IMR-90 (cell line): ENCODE measurements around the gene ZNF217. TPM values are rescaled to one million over a fixed set of nuclear protein-coding genes. Genes with fewer than 3 reads are reported as not detected.
"Not testable (repeated sequence)": the region's sequence is repeated elsewhere in the genome, so short reads cannot be mapped to it uniquely, and the experiment has no call there.

Experiments used
- ATAC-seq: fragments of 200-7000 bp; cut with Tn5 transposase; 2 replicates; pipeline ENCODE4 v1.9.1; 2020; ENCODE audit warnings: low read depth, mild to moderate bottlenecking, moderate library complexity
- BruUV-seq: library from RNA; stranded (reverse); fragments of 400-500 nt; replicated peaks from 2 replicates; lab custom pipeline; 2021; lab: Mats Ljungman, UMichigan
- CTCF ChIA-PET: fragments of 300-600 bp; formaldehyde crosslinking; extraction: SDS; loops from one replicate; lab custom pipeline; 2021; ENCODE audit warnings: antibody characterized with exemption; lab: Yijun Ruan, JAX
- POLR2A ChIA-PET: fragments of 300-600 bp; sonication (Branson Sonifier 250); formaldehyde crosslinking; loops from one replicate; lab custom pipeline; 2022; ENCODE audit warnings: antibody characterized with exemption; ENCODE audit not compliant: unreplicated experiment; lab: Charles Lee
- DNase-seq: peaks from one replicate; pipeline ENCODE4 v3.0.0; 2013
- H2AFZ ChIP-seq: replicated peaks from 2 replicates; pipeline ENCODE3; 2013; ENCODE audit warnings: low read length, mild to moderate bottlenecking; ENCODE audit not compliant: poor library complexity
- H2AK5ac ChIP-seq: 2 replicates; pipeline ENCODE4 v1.6.1; 2013; ENCODE audit warnings: low read depth, low read length, inconsistent platforms
- H2AK9ac ChIP-seq: replicated peaks from 2 replicates; pipeline ENCODE3; 2013; ENCODE audit warnings: mild to moderate bottlenecking, low read depth, low read length, moderate library complexity; ENCODE audit not compliant: poor library complexity
- H2BK120ac ChIP-seq: 2 replicates; pipeline ENCODE4 v1.6.1; 2013; ENCODE audit warnings: low read depth, low read length, inconsistent platforms
- H2BK15ac ChIP-seq: 3 replicates; pipeline ENCODE4 v1.6.1; 2013; ENCODE audit warnings: low read depth, low read length, inconsistent platforms
- H2BK20ac ChIP-seq: 2 replicates; pipeline ENCODE4 v1.6.1; 2013; ENCODE audit warnings: low read depth, mild to moderate bottlenecking, inconsistent platforms, low read length, moderate library complexity
- H2BK5ac ChIP-seq: 2 replicates; pipeline ENCODE4 v1.6.1; 2013; ENCODE audit warnings: mild to moderate bottlenecking, low read depth, low read length, inconsistent platforms; ENCODE audit not compliant: poor library complexity, severe bottlenecking
- H3K14ac ChIP-seq: replicated peaks from 2 replicates; pipeline ENCODE4 v1.6.1; 2013; ENCODE audit warnings: low read depth, low read length, inconsistent platforms
- H3K18ac ChIP-seq: 2 replicates; pipeline ENCODE4 v1.6.1; 2013; ENCODE audit warnings: low read depth, low read length, control low read depth
- H3K23ac ChIP-seq: 2 replicates; pipeline ENCODE4 v1.6.1; 2013; ENCODE audit warnings: low read depth, low read length, inconsistent platforms
- H3K27ac ChIP-seq: 2 replicates; pipeline ENCODE4 v1.5.1; 2013; ENCODE audit warnings: mild to moderate bottlenecking, control low read depth, low read length; ENCODE audit not compliant: insufficient read depth
- H3K27me3 ChIP-seq: 2 replicates; pipeline ENCODE4 v1.6.1; 2013; ENCODE audit warnings: low read length; ENCODE audit not compliant: control insufficient read depth, insufficient read depth
- H3K36me3 ChIP-seq: 2 replicates; pipeline ENCODE4 v1.6.1; 2013; ENCODE audit warnings: low read length, mixed read lengths; ENCODE audit not compliant: control insufficient read depth, insufficient read depth
- H3K4ac ChIP-seq: 2 replicates; pipeline ENCODE4 v1.6.1; 2013; ENCODE audit warnings: low read depth, low read length, inconsistent platforms
- H3K4me1 ChIP-seq: 2 replicates; pipeline ENCODE4 v1.6.1; 2013; ENCODE audit warnings: low read length, mixed read lengths; ENCODE audit not compliant: control insufficient read depth, insufficient read depth
- H3K4me2 ChIP-seq: 2 replicates; pipeline ENCODE4 v1.6.1; 2013; ENCODE audit warnings: low read depth, mild to moderate bottlenecking, control low read depth, low read length, moderate library complexity
- H3K4me3 ChIP-seq: 2 replicates; pipeline ENCODE4 v1.5.1; 2013; ENCODE audit warnings: low read depth, mild to moderate bottlenecking, control low read depth, low read length, moderate library complexity; ENCODE audit not compliant: insufficient read depth
- H3K56ac ChIP-seq: 2 replicates; pipeline ENCODE4 v1.6.1; 2013; ENCODE audit warnings: low read length, inconsistent platforms; ENCODE audit not compliant: insufficient read depth; ENCODE audit errors: extremely low read depth
- H3K79me1 ChIP-seq, 2 experiments: 2 replicates each; pipeline ENCODE4 v1.6.1; 2013; ENCODE audit warnings: low read length in 2 of 2, inconsistent platforms in 1 of 2, low read depth in 1 of 2
- H3K9ac ChIP-seq: 2 replicates; pipeline ENCODE4 v1.6.1; 2013; ENCODE audit warnings: low read depth, low read length, control low read depth
- H3K9me1 ChIP-seq: 2 replicates; pipeline ENCODE4 v1.6.1; 2013; ENCODE audit warnings: low read length, inconsistent platforms; ENCODE audit not compliant: insufficient read depth
- H3K9me3 ChIP-seq: 2 replicates; pipeline ENCODE4 v1.6.1; 2013; ENCODE audit warnings: low read length; ENCODE audit not compliant: control insufficient read depth, insufficient read depth
- H4K20me1 ChIP-seq: 2 replicates; pipeline ENCODE4 v1.6.1; 2013; ENCODE audit warnings: low read length, inconsistent platforms; ENCODE audit not compliant: insufficient read depth
- H4K5ac ChIP-seq: 2 replicates; pipeline ENCODE4 v1.6.1; 2013; ENCODE audit warnings: mild to moderate bottlenecking, low read depth, low read length, control low read depth
- H4K8ac ChIP-seq, 2 experiments: 2 replicates each; pipeline ENCODE4 v1.6.1; 2013; ENCODE audit warnings: low read depth in 2 of 2, low read length in 2 of 2, control low read depth in 1 of 2, inconsistent platforms in 1 of 2
- H4K91ac ChIP-seq: 2 replicates; pipeline ENCODE4 v1.6.1; 2013; ENCODE audit warnings: low read depth, low read length, inconsistent platforms; ENCODE audit not compliant: insufficient read depth
- FOS ChIP-seq: fragments of 150-350 bp; IDR thresholded peaks from 2 replicates; pipeline ENCODE4 v1.6.1; 2016; ENCODE audit warnings: low read depth, low read length
- WGBS, 2 experiments: methylation state at CpG; one replicate each; pipeline versions ENCODE4 v1.1.5 to v1.1.7; 2013; ENCODE audit warnings: missing lambda C conversion rate in 2 of 2; ENCODE audit not compliant: insufficient read length in 1 of 2; ENCODE audit errors: extremely low coverage in 2 of 2; 5-methylcytosine and 5-hydroxymethylcytosine counted together
- dilution Hi-C: fragments of 300-500 bp; cut with HindIII; formaldehyde crosslinking; loops from one replicate; pipeline ENCODE4 v1.14.3; 2018; ENCODE audit warnings: low sequenced_read_pairs; ENCODE audit not compliant: unreplicated experiment
- in situ Hi-C: fragments of 300-500 bp; cut with MboI; formaldehyde crosslinking; loops from 3 replicates; pipeline ENCODE4 v1.14.3; 2019; ENCODE audit warnings: low sequenced_read_pairs, inconsistent platforms, mixed read lengths
- intact Hi-C: fragments of 100-400 bp; cut with micrococcal nuclease; formaldehyde crosslinking; loops from 2 replicates; pipeline ENCODE4 v1.10.0; 2022
- polyA plus RNA-seq, 3 experiments: library from polyadenylated mRNA; depleted of rRNA; stranded (reverse); fragments of >200 nt; gene quantifications; 2 replicates each; pipeline ENCODE4 v1.2.3, GENCODE V29; 2012; ENCODE audit warnings: low replicate concordance in 1 of 3
- total RNA-seq: library from RNA; depleted of rRNA; stranded (reverse); fragments of >200 nt; gene quantifications from 2 replicates; pipeline ENCODE4 v1.2.3, GENCODE V29; 2012

ZNF217 gene
- total and polyA plus RNA-seq, 2 of the 4 experiments (the other 2 are of a cell fraction), result 9.1 to 27.8 TPM

DNA sequence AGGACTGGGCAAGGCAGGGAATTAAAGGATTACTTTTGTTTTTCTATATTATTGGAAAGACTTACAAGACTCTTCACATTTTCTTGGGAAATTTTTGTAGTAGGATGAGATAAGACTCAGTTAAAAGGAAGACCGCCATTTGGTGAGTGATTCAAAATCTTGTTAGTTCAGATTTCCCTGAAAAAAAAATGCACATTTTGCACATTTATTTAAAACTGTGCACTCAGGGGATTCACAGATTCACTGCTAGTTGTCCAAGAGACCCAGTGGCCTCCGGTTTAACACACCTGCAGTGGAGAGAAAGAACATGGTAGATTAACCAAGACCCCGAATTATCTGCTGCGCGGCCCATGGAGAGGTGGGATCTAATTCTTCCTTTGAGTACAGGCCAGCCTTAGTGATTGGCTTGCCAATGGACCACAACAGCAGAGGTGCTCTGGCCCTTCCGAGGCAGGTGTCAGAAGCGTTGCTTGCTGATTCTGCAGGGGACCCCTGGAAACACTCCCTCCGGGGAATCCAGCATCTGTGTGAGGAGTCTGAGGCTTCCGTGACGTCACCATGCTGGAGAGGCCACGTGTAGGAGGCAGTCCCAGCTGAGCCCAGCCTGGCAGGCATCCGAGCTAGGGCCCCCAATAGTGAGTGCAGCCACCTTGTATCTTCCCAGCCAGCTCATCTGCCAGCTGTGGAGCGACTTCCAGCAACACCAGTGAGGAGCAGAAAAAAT lies 68.9 kb downstream of the ZNF217 start:
- in situ Hi-C loops, result no loop called here

DNA sequence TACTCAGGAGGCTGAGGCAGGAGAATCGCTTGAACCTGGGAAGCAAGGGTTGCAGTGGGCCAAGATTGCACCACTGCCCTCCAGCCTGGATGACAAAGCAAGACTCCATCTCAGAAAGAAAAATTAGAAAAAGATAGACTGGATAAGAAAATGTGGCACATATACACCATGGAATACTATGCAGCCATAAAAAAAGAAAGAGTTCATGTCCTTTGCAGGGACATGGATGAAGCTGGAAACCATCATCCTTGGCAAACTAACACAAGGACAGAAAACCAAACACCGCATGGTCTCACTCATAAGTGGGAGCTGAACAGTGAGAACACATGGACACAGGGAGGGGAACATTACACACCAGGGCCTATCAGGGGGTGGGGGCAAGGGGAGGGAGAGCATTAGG lies 70.0 kb downstream of the ZNF217 start:
- DNase-seq, H2AK9ac ChIP-seq, H3K9ac ChIP-seq, H3K9me1 ChIP-seq, in situ Hi-C loops, H3K27me3 ChIP-seq, H3K4me1 ChIP-seq, H3K4me2 ChIP-seq, H4K5ac ChIP-seq, dilution Hi-C loops, H3K14ac ChIP-seq, H3K36me3 ChIP-seq, H3K4ac ChIP-seq, CTCF ChIA-PET, H3K79me1 ChIP-seq, ATAC-seq, H2BK15ac ChIP-seq, H3K56ac ChIP-seq, H3K27ac ChIP-seq, H2BK120ac ChIP-seq, H4K20me1 ChIP-seq, H3K23ac ChIP-seq, H2AFZ ChIP-seq, H4K8ac ChIP-seq, POLR2A ChIA-PET, H2BK20ac ChIP-seq, H3K18ac ChIP-seq, H3K4me3 ChIP-seq, intact Hi-C loops, H2AK5ac ChIP-seq, H2BK5ac ChIP-seq, H4K91ac ChIP-seq, BruUV-seq, H3K9me3 ChIP-seq: not testable (repeated sequence)
- no CpG with 5 or more reads among the region's 2 CpGs for WGBS, 2 experiments

More for the DNA sequence above, 68.9 kb downstream of the ZNF217 start:
- intact Hi-C loops (no loop called here), dilution Hi-C loops (no loop called here)
- Histone ChIP-seq H4K20me1 (no peaks in the 10 kb centered on the region), H3K27me3 (no peaks in the 10 kb centered on the region), H3K18ac (no peak overlapping the region), H2AFZ (no peak overlapping the region), H3K9me3 (no peaks in the 10 kb centered on the region), H2BK15ac (no peak overlapping the region), H2BK20ac (no peak overlapping the region), H3K4me3 (no peak overlapping the region), H3K9ac (no peak overlapping the region), H2BK120ac (no peak overlapping the region), H3K4me1 (no peaks in the 10 kb centered on the region), H3K56ac (no peak overlapping the region), H3K9me1 (no peaks in the 10 kb centered on the region), H3K79me1 (no peaks in the 10 kb centered on the region), H2AK5ac (no peak overlapping the region), H2AK9ac (no peak overlapping the region), H4K91ac (no peak overlapping the region), H3K27ac (no peak overlapping the region), H2BK5ac (no peak overlapping the region), H3K23ac (no peak overlapping the region), H4K8ac (no peak overlapping the region), H3K4me2 (no peak overlapping the region), H3K14ac (no peak overlapping the region), H4K5ac (no peak overlapping the region), H3K36me3 (no peaks in the 10 kb centered on the region), H3K4ac (no peak overlapping the region)
- 96% methylated on average over 3 of the region's 13 CpGs; no CpG with 5 or more reads in 1 of the 2 experiments for WGBS, 2 experiments
- CTCF ChIA-PET, result no interaction called here
- BruUV-seq, result no TSS peak
- POLR2A ChIA-PET, result no interaction called here
- DNase-seq, result no peak
- no peak for TF ChIP-seq FOS
- ATAC-seq, result no peak
